ENCODE results near the gene CD79A. TPM values are rescaled to one million over a fixed set of nuclear protein-coding genes. Genes with fewer than 3 reads are reported as not detected.

Gene CD79A
- total RNA-seq: 10 to 100 TPM in 1 of 5 experiments, 1 to 10 TPM in 4; 2.6 to 27.9 (median 2.8) TPM
- polyA plus RNA-seq: 10 to 100 TPM in 1 of 2 donors, 1 to 10 TPM in 1; 9.6 to 16.8 TPM
- 0.94 reads per million for total RNA-seq

DNA sequence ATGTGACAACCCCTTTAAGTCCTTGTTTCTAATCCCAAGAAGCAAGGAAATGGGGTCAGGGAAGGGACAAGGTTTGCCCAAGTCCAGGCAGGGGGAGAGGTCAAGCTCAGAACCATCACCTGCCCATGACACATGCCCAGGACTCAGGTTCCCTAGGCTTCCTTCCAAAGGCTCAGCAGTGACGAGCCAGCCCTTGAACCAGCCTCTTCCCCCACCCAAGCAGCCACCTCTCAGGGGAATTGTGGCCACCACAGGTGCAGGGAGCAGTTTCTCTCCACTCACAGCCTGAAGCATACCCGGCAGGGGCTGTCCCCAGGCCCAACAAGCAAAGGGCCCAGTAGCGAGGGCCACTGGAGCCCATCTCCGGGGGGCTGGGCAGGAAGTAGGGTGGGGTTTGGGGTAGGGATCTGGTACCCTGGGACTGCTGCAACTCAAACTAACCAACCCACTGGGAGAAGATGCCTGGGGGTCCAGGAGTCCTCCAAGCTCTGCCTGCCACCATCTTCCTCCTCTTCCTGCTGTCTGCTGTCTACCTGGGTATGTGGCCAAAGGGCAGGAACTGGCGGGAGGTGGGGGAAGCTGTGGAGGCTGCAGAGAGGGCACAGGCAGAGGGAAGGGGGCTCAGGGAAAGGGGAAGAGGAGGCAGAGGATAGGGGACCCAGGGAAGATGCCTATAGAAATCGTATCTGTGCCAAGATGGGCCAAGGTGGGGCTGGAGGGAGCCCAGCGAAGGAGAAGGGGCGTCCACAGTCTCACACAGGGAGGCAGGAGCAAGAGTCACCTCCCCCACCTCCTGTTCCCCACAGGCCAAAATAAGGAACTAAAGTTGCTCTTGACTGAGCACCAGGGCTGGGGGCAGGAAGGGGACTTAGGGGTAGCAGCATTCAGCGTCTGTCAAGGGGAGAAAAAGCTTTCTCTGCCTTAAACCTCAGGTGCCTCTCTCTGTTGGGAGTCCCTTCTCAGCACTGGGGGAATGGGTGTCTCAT, at the start of gene CD79A:
TSS of gene CD79A (plus strand) at position 433 of the 986 bp plus-strand sequence. CDS start at position 459, 26 bp downstream.
- H3K4me1 ChIP-seq (ENCODE audit: control insufficient read depth in 2 of 2, insufficient read depth in 2 of 2, low read length in 2 of 2): peaks cover 79 to 86% of the 10 kb centered on the region in 2 donors
- H3K27me3 Mint-ChIP-seq: no peaks in the 10 kb centered on the region
- H3K36me3 ChIP-seq (ENCODE audit: control insufficient read depth in 2 of 3, insufficient read depth in 3 of 3, low read length in 3 of 3): no peaks in the 10 kb centered on the region
- ATAC-seq: no peak
- intact Hi-C loops (cut with micrococcal nuclease): no loop called here
- ChIA-PET POLR2A (interaction anchor here (0.9 to 11.3 kb wide), 7 partner anchors 10 to 69 kb away, joined by 3 to 565 read pairs (median 42); partner anchors contain the start of genes ARHGEF1, ERFL and RPS19), CTCF (interaction anchor here (0.6 to 8.7 kb wide), 2 partner anchors 10 to 19 kb away, joined by 3 to 151 read pairs; no protein-coding TSS in a partner anchor)
- H3K4me3 Mint-ChIP-seq: peak within 1 kb of the TSS; percentile 60 to 82 (median 74)
- peak within 1 kb of the TSS; percentile 94 to 99 (median 98) for H3K27ac Mint-ChIP-seq
- H3K27me3 ChIP-seq (ENCODE audit: control insufficient read depth in 2 of 2, insufficient read depth in 2 of 2, low read length in 2 of 2): no peaks in the 10 kb centered on the region
- H3K36me3 Mint-ChIP-seq: peaks cover 0 to 1% (median 0%) of the 10 kb centered on the region in 5 donors
- peak in 2 of 9 donors; percentile 14 to 16 for DNase-seq
- peak within 1 kb of the TSS; percentile 86 for H3K27ac ChIP-seq (ENCODE audit: low read depth, low read length)
- no peaks in the 10 kb centered on the region for H3K9me3 Mint-ChIP-seq
- H3K9me3 ChIP-seq (ENCODE audit: control insufficient read depth in 2 of 3, low read length in 3 of 3): no peaks in the 10 kb centered on the region
- H3K4me1 Mint-ChIP-seq: peaks cover 37 to 92% (median 62%) of the 10 kb centered on the region in 7 donors
- peak within 1 kb of the TSS; percentile 15 for H3K4me3 ChIP-seq (ENCODE audit: low read length)

- H3K4me3 ChIP-seq (ENCODE audit: low read length): no peak overlapping the region
- no peak overlapping the region for H3K27ac ChIP-seq (ENCODE audit: low read depth, low read length)
- DNase-seq (no peak), ATAC-seq (no peak)
- no peaks in the 10 kb centered on the region for H3K27me3 ChIP-seq (ENCODE audit: control insufficient read depth in 2 of 2, insufficient read depth in 2 of 2, low read length in 2 of 2)
- ChIA-PET POLR2A (interaction anchor here (0.7 kb wide), 1 partner anchor 91 kb away, joined by 3 read pairs; no protein-coding TSS in a partner anchor), CTCF (interaction anchor here (1.4 kb wide), 1 partner anchor 43 kb away, joined by 4 read pairs; no protein-coding TSS in a partner anchor)
- H3K9me3 ChIP-seq (ENCODE audit: control insufficient read depth in 2 of 3, low read length in 3 of 3): no peaks in the 10 kb centered on the region
- Mint-ChIP-seq H3K36me3 (no peaks in the 10 kb centered on the region), H3K9me3 (no peaks in the 10 kb centered on the region), H3K27ac (no peak overlapping the region), H3K27me3 (peaks cover 0 to 45% (median 14%) of the 10 kb centered on the region in 5 donors), H3K4me3 (no peak overlapping the region), H3K4me1 (peaks cover 0 to 7% (median 0%) of the 10 kb centered on the region in 7 donors)
- intact Hi-C loops (cut with micrococcal nuclease): loop anchor here in 1 of 2 donors (5.0 kb wide), 1 partner anchor 46 kb away; no protein-coding TSS in a partner anchor
- no peaks in the 10 kb centered on the region for H3K36me3 ChIP-seq (ENCODE audit: control insufficient read depth in 2 of 3, insufficient read depth in 3 of 3, low read length in 3 of 3)
- H3K4me1 ChIP-seq (ENCODE audit: control insufficient read depth in 2 of 2, insufficient read depth in 2 of 2, low read length in 2 of 2): no peaks in the 10 kb centered on the region
Observed at GRCh38 chr19:41837981-41838708, 38.9 kb upstream of the CD79A start.

GRCh38 chr19:41839211-41839610, 37.9 kb upstream of the CD79A start:
- Mint-ChIP-seq H3K27me3 (peaks cover 0 to 47% (median 14%) of the 10 kb centered on the region in 5 donors), H3K4me3 (no peak overlapping the region), H3K9me3 (peaks cover 0 to 7% (median 0%) of the 10 kb centered on the region in 11 donors), H3K27ac (no peak overlapping the region), H3K36me3 (peaks cover 0 to 2% (median 0%) of the 10 kb centered on the region in 5 donors), H3K4me1 (peaks cover 0 to 7% (median 0%) of the 10 kb centered on the region in 7 donors)
- POLR2A ChIA-PET: no interaction called here
- no peak for DNase-seq
- H3K4me3 ChIP-seq (ENCODE audit: low read length): no peak overlapping the region
- no peaks in the 10 kb centered on the region for H3K9me3 ChIP-seq (ENCODE audit: control insufficient read depth in 2 of 3, low read length in 3 of 3)
- CTCF ChIA-PET: interaction anchor here (1.4 kb wide), 1 partner anchor 44 kb away, joined by 4 read pairs; no protein-coding TSS in a partner anchor
- intact Hi-C loops (cut with micrococcal nuclease): loop anchor here in 1 of 2 donors (5.0 kb wide), 1 partner anchor 47 kb away; no protein-coding TSS in a partner anchor
- H3K27me3 ChIP-seq (ENCODE audit: control insufficient read depth in 2 of 2, insufficient read depth in 2 of 2, low read length in 2 of 2): no peaks in the 10 kb centered on the region
- H3K36me3 ChIP-seq (ENCODE audit: control insufficient read depth in 2 of 3, insufficient read depth in 3 of 3, low read length in 3 of 3): no peaks in the 10 kb centered on the region
- no peak overlapping the region for H3K27ac ChIP-seq (ENCODE audit: low read depth, low read length)
- ATAC-seq: no peak
- H3K4me1 ChIP-seq (ENCODE audit: control insufficient read depth in 2 of 2, insufficient read depth in 2 of 2, low read length in 2 of 2): no peaks in the 10 kb centered on the region

GRCh38 chr19:41843371-41843770, 33.7 kb upstream of the CD79A start:
- Mint-ChIP-seq H3K27ac (no peak overlapping the region), H3K4me1 (peaks cover 0 to 5% (median 0%) of the 10 kb centered on the region in 7 donors), H3K36me3 (peaks cover 0 to 3% (median 0%) of the 10 kb centered on the region in 5 donors), H3K27me3 (peaks cover 0 to 26% (median 1%) of the 10 kb centered on the region in 5 donors), H3K4me3 (no peak overlapping the region), H3K9me3 (peaks cover 0 to 8% (median 0%) of the 10 kb centered on the region in 11 donors)
- POLR2A ChIA-PET: no interaction called here
- Histone ChIP-seq H3K27ac (ENCODE audit: low read depth, low read length) (no peak overlapping the region), H3K9me3 (ENCODE audit: control insufficient read depth in 2 of 3, low read length in 3 of 3) (no peaks in the 10 kb centered on the region), H3K27me3 (ENCODE audit: control insufficient read depth in 2 of 2, insufficient read depth in 2 of 2, low read length in 2 of 2) (no peaks in the 10 kb centered on the region), H3K4me3 (ENCODE audit: low read length) (no peak overlapping the region), H3K4me1 (ENCODE audit: control insufficient read depth in 2 of 2, insufficient read depth in 2 of 2, low read length in 2 of 2) (no peaks in the 10 kb centered on the region), H3K36me3 (ENCODE audit: control insufficient read depth in 2 of 3, insufficient read depth in 3 of 3, low read length in 3 of 3) (no peaks in the 10 kb centered on the region)
- CTCF ChIA-PET: no interaction called here
- intact Hi-C loops (cut with micrococcal nuclease): no loop called here
- ATAC-seq (no peak), DNase-seq (no peak)

DNA sequence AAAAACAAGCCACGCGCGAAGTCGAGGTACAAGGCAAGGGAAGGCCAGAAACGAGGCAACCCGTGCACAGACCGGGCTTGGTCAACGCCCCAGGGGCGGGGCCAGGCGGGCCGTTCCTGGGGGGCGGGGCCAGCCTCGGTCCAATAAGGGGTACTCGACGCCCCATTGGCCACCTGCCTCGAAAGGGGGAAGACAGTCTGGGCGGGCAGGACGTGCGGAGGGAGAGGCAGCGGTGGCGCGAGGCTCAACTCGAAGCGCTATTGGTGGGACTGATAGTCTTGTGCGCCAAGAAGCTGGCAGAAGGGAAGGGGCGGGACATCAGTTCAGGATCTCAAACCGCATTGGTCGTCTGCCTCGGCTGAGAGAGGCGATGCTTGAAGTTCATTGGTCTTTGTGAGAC, 32.5 kb upstream of the CD79A start, which contains the start of gene LYPD4:
TSS of gene LYPD4 (minus strand) at position 83 of the 400 bp plus-strand sequence. CDS start 5,398 bp downstream, outside the sequence.
- no peaks in the 10 kb centered on the region for H3K9me3 ChIP-seq (ENCODE audit: control insufficient read depth in 2 of 3, low read length in 3 of 3)
- ChIA-PET CTCF (no interaction called here), POLR2A (no interaction called here)
- H3K36me3 ChIP-seq (ENCODE audit: control insufficient read depth in 2 of 3, insufficient read depth in 3 of 3, low read length in 3 of 3): no peaks in the 10 kb centered on the region
- H3K4me3 Mint-ChIP-seq: no peak within 1 kb of the TSS
- ATAC-seq: no peak
- no peak within 1 kb of the TSS for H3K27ac ChIP-seq (ENCODE audit: low read depth, low read length)
- peaks cover 0 to 18% (median 0%) of the 10 kb centered on the region in 5 donors for H3K27me3 Mint-ChIP-seq
- no peak within 1 kb of the TSS for H3K4me3 ChIP-seq (ENCODE audit: low read length)
- peaks cover 0 to 3% (median 0%) of the 10 kb centered on the region in 5 donors for H3K36me3 Mint-ChIP-seq
- DNase-seq: no peak
- no peaks in the 10 kb centered on the region for H3K4me1 ChIP-seq (ENCODE audit: control insufficient read depth in 2 of 2, insufficient read depth in 2 of 2, low read length in 2 of 2)
- peaks cover 0 to 8% (median 0%) of the 10 kb centered on the region in 11 donors for H3K9me3 Mint-ChIP-seq
- peak within 1 kb of the TSS in 1 of 9 donors; percentile 71 for H3K27ac Mint-ChIP-seq
- H3K4me1 Mint-ChIP-seq: peaks cover 0 to 5% (median 0%) of the 10 kb centered on the region in 7 donors
- H3K27me3 ChIP-seq (ENCODE audit: control insufficient read depth in 2 of 2, insufficient read depth in 2 of 2, low read length in 2 of 2): no peaks in the 10 kb centered on the region
- intact Hi-C loops (cut with micrococcal nuclease): no loop called here

- H3K36me3 Mint-ChIP-seq: peaks cover 0 to 3% (median 0%) of the 10 kb centered on the region in 5 donors
- POLR2A ChIA-PET: no interaction called here
- no peak within 1 kb of the TSS for H3K4me3 Mint-ChIP-seq
- H3K27ac Mint-ChIP-seq: peak within 1 kb of the TSS in 2 of 9 donors; percentile 20 to 71
- peaks cover 0 to 5% (median 0%) of the 10 kb centered on the region in 7 donors for H3K4me1 Mint-ChIP-seq
- H3K9me3 Mint-ChIP-seq: peaks cover 0 to 8% (median 0%) of the 10 kb centered on the region in 11 donors
- Histone ChIP-seq H3K27me3 (ENCODE audit: control insufficient read depth in 2 of 2, insufficient read depth in 2 of 2, low read length in 2 of 2) (no peaks in the 10 kb centered on the region), H3K4me1 (ENCODE audit: control insufficient read depth in 2 of 2, insufficient read depth in 2 of 2, low read length in 2 of 2) (no peaks in the 10 kb centered on the region), H3K4me3 (ENCODE audit: low read length) (no peak within 1 kb of the TSS), H3K36me3 (ENCODE audit: control insufficient read depth in 2 of 3, insufficient read depth in 3 of 3, low read length in 3 of 3) (no peaks in the 10 kb centered on the region), H3K9me3 (ENCODE audit: control insufficient read depth in 2 of 3, low read length in 3 of 3) (no peaks in the 10 kb centered on the region), H3K27ac (ENCODE audit: low read depth, low read length) (no peak within 1 kb of the TSS)
- DNase-seq (no peak), ATAC-seq (no peak)
- H3K27me3 Mint-ChIP-seq: peaks cover 0 to 19% (median 0%) of the 10 kb centered on the region in 5 donors
- intact Hi-C loops (cut with micrococcal nuclease): no loop called here
- CTCF ChIA-PET: no interaction called here
Observed at GRCh38 chr19:41845001-41845050, 32.3 kb upstream of the CD79A start, which contains the start of gene DMRTC2. DMRTC2 (plus strand) TSS chr19:41845042; CDS start chr19:41847429, 2,387 bp downstream.
